Epithelial cell of prostate (primary cell): Measurements from ENCODE around the gene SCTR.

ENCODE experiments used
- DNase-seq: peaks from one replicate; pipeline ENCODE4 v3.0.0-alpha.2; 2011; ENCODE audit warnings: low read depth, low spot score
- H3K27ac ChIP-seq: fragments of 450-650 bp; 2 replicates; pipeline ENCODE4 v1.5.1; 2017; ENCODE audit warnings: mild to moderate bottlenecking

Gene SCTR

DNA sequence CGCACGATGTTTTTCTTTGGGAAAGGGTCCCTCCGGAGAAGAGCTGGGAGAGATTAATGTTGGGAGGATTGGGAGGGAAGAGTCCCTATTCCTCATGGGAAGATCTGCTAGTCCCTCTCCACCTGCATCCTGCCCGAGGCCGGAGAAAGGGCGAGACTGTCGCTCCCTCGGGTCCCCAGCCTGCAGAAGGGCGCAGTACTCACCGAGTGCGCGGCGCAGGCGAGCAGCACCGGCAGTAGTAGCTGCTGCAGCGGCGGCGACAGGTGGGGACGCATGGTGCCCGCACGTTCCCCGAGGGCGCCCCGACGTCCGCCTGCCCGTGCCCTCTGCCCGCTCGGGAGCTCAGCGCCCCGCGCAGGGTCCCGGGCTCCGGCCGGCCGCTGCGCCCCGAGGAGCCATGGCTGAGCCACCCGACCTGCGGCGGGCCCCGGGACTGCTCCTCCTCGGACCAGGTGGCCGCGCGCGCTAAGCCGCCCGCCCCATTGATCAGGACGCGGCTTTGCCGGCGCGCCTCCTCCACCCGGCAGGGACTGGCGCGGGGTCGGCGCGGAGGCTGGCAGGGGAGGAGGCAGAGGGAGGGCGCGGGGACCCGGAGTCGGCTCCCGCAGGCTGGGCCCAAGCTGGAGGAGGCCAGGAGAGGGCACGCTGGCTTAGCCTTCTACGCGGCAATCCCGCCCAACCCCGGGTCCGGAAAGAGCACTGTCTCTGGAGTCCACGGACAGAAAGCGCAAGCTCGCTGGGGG is at the start of gene SCTR:
Gene SCTR, minus strand, starts transcription at position 532 of the 743 bp plus-strand sequence. Its CDS starts 257 bp downstream, at position 275.
- no peak within 1 kb of the TSS for H3K27ac ChIP-seq
- DNase-seq = no peak

DNA sequence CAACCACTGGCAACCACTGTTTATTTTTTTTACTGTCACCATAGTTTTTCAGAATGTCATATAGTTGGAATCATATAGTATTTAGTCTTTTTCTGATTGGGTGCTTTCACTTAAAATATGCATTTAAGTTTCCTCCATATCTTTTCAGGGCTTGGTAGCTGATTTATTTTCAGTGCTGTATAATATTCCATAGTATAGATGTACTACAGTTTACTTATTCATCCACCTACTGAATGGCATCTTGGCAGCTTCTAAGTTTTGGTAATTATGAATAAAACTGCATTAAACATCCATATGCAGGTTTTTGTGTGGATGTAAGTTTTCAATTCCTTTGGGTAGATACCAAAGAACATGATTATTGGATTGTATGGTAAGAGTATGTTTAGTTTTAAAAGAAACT is 43.0 kb upstream of the SCTR start:
- no peak for DNase-seq
- no peak overlapping the region for H3K27ac ChIP-seq

DNA sequence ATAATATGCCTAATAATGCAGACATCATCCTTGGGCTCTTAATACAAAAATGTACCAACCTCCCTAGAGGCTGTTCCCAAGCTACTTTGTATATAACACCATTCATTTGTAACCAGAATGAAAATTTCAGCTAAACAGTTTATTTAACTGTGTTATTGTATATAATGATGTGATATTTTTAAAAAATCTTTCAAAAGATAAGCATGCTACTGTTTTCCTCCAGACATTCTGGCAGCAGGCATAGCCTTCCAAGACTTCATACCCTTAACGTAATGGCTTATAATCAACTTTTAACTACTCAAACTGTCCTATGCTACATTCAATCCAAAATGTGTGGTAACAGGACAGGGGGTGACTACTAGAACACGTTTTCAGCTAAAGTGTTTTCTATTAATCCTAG is 41.2 kb upstream of the SCTR start:
- no peak for DNase-seq
- no peak overlapping the region for H3K27ac ChIP-seq

DNA sequence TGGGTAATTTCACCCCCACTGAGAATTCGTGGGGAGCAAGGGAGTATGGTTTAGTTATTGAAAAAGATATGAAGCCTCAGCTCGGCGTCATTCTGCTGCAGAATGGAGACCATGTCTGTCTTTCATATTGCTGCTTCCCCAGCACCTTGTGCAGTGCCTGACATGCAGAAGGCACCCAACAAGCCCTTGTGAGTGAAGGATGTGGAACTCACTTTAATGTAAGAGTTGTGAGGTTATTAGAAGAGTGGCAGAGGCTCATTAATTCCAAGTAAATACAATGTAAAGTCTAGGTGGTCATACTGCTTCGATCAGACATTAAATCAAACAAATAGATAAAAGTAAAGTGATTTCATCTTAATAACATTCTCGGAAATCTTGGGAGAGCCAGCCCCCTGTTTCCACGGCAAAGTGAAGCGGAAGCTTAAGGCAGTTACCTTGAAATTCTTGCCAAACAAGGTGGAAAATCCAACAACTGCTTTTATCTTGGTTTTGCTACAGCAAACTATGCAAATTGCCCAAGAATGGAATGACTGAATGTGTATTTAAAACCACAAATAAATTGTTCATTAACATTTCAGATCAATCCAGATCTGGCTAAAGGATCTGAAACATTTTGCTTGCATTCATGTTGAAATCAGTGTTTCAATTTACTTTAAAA is 29.5 kb upstream of the SCTR start:
- no peak for DNase-seq
- no peak overlapping the region for H3K27ac ChIP-seq

DNA sequence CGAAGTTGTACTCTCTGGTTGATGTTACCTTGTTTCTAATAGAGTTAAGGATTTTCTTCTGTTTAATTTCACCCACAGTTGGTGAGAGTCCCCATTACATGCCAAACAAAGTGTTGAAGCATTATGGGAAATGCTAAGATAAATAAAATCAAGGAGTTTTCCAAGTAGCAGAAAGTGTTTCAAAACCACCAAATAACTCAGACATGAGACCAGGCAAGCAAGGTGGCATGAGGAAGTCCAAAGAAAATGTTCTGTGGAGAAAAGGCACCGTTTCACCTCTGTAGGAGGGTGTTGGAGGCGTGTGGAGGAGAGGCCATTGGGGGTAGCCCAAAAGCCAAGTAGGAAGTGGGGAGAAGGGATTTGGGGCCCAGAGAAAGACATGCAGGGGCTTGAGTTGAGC is 28.6 kb upstream of the SCTR start:
- no peak for DNase-seq
- no peak overlapping the region for H3K27ac ChIP-seq

DNA sequence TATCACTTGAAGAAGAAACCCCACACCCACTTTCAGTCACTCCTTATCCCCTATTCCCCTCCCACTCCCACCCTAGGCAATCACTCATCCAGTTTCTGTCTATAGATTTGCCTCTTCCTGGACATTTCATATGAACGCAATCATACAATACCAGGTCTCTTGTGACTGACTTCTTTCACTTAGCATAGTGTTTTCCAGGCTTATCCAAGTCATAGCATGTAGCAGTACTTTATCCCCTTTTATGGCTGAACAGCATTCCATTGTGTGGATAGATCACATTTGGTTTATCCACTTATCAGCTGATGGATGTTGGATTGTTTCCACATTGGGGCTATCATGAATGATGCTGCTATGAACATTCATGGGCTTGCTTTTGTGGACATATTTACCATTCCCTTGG is 26.6 kb upstream of the SCTR start:
- DNase-seq = no peak
- no peak overlapping the region for H3K27ac ChIP-seq

DNA sequence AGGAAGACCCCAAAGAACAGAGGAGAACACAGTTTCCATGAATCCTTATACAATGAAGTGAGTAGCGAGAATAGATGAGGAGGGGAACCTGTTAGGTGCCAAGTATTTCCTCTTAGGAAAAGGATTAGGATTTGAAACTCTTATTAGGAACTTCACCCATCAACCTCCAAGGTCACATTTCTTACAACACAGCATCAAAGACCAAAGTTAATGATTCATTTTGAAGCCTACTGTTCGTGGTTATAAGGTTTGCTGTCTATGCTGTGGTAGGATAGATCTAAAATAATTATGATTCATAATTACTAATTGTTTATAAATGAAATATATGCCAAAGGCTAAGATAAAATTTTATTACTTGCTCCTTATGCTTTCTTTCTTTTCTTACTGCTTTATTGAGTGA is 26.1 kb upstream of the SCTR start:
- no peak overlapping the region for H3K27ac ChIP-seq
- no peak for DNase-seq

DNA sequence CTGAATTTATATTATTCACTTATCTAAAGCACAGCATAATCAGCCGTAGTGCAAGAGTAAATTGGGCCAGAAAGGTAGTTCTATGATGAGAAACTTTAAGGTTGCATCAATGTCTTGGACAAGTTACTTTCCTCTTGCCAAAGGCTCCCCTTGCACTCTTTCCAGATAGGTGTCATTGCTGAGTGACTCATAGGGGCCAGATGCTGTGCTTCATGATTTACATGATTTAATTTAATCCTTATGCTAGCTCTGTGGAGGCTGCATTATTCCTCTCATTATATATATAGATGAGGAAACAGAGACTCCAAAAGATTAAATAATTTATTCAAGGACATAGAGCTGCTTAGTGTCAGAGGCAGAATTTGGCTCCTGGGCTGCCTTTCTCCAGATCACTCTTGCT is 25.0 kb upstream of the SCTR start:
- no peak overlapping the region for H3K27ac ChIP-seq
- DNase-seq = no peak

DNA sequence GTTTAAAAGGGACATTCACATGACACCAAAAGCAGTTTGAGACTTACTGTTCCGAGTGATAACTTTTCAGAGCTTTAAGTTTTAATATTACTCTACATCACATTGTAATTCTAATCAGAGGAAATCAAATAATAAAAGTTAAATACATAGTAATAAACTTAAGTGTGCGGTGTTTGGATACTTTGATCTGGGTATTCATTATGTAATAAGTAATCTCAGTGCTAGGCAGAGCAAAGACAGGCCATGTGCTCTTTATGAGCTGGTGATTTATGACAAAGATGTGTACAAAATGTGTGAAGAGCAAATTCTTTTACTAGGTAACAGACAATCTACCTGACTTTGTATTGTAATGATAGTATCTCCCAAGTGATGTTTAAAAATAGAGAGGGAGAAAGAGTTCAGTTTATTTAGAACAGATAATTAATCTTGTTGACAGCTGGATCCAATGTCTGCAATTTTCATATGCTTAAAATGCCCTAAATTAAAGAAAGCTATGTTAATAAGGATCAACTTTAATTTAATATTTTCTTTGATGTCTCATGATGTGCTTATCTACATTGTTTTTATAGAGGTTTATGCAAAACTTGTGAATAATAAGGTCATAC is 24.3 kb upstream of the SCTR start:
- H3K27ac ChIP-seq = no peak overlapping the region
- no peak for DNase-seq

DNA sequence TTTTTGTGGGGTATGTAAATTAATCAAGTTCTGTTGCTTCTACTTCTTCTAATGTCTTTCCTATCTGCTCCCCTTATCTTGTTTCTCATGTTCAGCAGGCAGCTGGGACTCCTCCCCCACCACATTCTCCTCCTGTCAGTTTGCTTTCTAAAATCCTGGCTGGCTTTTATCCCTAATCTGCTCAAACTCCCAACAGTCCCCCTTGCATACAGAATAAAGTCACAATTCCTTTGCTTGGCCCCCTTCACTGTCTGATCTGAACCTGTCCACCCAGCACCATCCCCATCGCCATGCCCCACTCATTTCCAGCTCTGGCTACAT is 22.1 kb upstream of the SCTR start:
- H3K27ac ChIP-seq = no peak overlapping the region
- no peak for DNase-seq

DNA sequence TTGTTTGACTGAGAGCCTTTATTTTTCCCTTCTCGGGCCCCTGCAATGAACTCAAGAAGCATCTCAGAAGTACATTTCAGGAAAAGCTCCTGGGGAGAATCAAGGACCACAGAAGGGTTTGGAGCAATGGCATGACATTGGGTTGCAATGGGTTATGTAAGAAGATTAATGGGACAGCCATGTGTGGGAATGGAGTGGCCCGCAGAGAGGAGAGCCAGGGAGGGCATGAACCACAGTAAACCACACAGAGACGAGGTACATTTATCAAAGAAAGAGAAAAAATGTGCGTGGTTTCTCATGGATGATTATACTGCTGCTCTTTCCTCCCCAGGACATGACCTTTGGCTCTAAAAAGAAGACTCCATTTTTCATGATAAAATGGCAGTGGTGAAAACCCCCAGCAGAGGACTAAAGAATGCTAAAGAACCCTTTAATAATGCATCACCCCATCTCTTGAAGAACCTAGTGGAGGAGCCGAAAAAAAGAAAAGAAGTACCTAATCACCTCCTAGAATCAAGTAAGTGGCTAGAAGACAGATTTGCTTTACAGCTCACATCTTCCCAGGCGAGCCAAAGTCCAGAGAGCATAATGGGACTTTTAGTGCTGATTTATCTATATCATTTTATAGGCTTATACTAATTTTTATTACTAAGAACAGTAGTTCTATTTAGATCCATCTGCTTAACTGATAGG is 21.6 kb upstream of the SCTR start:
- no peak for DNase-seq
- no peak overlapping the region for H3K27ac ChIP-seq

DNA sequence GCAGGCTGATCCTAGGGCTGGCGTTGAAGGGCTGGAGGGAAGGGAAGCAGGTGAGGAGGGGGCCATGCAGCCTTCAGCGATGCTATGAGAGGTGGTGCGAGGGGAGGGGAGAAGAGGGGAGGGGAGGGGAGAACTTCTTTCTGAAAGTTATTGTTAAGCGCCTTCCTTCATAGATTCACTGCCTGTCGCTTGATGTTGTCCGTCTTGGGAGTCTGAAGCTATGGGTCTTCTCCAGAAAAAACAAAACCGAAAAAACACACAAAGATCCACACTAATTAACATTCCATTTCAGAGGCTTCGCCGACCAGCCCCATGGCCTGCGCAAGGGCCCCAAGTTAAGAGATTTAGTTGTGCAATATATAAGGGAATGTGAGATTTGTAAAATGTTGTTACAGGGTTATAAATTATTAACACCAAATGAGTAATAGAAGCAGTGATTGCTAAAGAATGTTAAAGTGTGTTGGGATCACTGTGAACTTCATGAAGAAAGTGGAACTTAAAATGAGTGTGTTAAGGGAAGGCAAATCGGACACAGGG is 20.7 kb upstream of the SCTR start:
- no peak overlapping the region for H3K27ac ChIP-seq
- no peak for DNase-seq

DNA sequence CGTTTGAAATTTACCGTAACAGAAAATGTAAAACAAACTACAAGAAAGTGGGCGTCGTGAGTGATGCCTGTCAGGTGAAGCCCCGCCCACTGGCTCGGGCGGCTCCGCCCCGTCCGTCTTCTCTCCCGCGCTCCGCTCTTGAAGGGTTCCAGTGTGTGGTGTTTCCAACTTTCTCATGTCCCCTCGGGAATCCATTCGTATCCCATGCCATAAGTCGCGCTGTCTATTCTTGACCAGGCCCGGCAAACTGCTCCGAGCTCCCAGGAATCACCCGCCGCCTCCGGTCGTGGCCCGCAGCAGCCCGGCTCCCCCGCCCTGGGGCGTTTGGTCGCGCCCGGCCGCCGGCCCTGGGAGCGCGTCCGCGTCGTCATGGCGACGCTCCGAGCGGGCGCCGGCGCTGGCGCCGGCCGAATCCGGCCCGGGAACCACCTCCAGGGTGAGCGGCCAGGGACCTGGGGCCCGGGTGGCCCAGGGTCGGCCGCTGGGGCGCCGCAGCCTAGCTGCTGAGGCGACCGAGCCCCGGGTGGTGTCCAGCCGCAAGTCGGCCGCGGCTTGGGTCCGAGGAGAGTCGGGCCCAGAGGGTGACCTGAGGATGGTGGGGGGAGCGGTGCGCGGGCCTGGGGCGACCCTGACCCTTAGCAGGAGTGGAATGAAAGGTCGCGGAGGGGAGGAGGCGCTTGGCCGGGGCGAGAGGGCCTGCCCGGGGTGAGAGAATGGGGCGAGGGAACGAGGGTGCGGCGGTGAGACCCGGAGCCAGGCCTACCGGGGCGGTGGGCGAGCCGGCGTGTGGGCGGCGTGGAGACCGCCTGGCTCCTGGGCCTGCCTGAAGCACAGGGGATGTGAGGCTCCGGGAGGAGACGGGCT is 20.0 kb upstream of the SCTR start, which contains the start of gene CFAP221:
Gene CFAP221, plus strand, starts transcription at position 375 of the 864 bp plus-strand sequence. CDS start 1,683 bp downstream, outside the sequence.
- H3K27ac ChIP-seq = no peak within 1 kb of the TSS
- no peak for DNase-seq

DNA sequence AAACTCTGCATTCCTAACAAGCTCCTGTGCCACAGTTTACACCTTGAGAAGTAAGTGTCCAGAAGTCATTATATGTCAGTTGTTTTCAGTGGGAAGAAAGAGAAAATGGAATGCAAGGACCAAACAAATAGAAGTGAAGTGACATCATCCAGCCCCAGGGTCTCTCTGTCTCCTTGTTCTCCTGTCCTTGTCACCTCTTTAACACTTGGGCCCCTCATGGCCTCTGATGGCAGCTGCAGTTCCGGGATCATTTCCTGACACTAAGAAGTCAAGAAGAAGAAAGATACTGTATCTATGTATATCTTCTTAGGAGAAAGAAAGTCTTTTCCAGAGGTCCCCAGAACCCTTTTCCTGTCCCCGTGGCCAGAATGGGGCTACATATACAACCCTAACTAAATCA is 17.2 kb upstream of the SCTR start:
- no peak overlapping the region for H3K27ac ChIP-seq
- DNase-seq = no peak

DNA sequence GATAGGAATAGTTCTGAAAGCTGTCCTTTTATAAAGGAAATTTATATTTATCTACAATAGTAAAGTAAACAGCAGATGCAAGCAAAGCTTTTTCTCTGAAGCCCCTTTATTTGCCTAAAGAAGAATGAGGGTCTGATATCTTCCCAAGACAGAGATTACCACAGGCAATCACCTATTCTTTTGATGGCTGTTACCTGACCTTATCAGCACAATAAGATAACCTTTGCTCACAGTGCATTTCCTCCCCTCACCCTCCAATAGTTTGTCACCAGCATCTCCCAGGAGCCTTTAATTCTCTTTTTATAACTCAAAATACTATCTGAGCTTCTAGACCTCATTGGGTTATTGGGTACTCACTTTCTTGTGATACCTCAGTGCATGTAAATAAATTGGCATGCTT is 13.5 kb upstream of the SCTR start:
- no peak for DNase-seq
- no peak overlapping the region for H3K27ac ChIP-seq

DNA sequence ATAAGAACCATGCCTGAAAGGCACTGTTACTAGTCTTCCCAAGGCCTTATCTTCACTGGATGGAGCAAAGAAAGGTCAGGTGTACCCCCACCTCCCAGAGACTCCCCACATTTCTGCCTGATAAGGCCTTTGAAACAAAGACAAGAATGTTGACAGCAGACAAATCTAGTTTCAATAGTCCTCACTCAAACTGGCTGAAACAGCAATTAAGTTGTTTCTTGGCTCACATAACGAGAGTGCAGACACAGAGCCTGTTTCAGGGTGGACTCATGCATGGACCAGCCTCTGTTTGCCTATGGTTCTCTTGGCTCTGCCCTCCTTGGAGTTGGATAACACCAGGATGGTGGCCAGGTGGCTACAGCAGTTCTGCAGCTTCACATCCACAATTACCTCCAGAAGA is 12.4 kb upstream of the SCTR start:
- no peak for DNase-seq
- H3K27ac ChIP-seq = no peak overlapping the region

DNA sequence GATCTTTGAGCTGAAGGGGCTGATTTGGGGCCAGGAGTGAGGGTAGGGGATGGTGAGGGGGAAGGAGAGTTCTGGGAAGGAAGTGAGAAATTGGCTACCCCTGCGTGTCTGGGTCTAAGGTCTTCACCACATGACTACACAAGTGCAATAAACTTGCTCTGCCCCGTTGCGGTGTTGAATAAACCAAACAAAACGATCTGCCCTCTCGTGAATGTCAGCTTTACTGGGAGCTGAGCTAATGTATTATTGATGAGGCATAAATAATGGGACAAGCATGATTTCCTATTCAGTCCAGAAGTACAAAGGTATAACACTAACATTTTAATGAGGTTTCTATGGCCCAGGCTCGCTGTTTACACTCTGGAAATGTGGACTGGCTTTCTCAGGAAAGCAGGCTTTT is 11.9 kb upstream of the SCTR start:
- DNase-seq = no peak
- H3K27ac ChIP-seq = no peak overlapping the region

DNA sequence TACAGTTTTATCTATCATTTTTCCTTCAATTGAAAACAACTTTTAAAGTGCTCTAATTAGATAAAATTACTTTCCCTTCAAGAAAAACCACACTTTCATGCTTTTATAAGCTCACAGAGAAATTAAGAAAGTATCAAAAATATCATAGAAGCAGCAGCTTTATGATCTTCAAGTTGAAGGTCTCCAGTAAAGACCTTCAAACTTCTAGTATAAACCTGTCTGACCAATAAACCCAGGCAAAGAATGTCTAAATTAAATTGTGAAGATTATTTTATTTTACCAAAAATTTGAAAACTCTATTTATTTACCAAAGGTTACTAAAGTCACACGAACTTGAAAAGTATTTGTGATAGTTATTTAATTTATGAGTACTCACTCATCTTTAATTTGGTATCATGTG is 9.3 kb upstream of the SCTR start:
- no peak for DNase-seq
- no peak overlapping the region for H3K27ac ChIP-seq

DNA sequence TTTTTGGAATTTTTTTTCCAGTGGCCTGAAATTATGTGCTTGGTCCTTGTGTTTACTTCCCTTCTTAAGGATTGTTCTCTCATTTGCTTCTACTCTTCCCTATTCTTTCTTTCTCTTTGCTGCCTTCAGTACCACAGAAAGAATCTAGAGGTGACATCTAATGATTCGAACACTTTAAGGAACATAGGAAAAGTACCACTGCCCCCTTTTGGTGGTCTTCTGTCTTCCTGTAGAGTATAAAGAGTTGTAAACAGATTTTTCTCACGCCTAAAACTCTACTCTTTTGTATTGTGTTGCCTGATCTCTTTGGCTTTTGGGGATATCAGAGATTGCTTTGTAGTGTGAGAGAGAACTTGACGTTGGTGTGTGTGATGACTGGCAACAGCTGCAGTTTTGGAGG is 7.0 kb upstream of the SCTR start:
- H3K27ac ChIP-seq = no peak overlapping the region
- no peak for DNase-seq

DNA sequence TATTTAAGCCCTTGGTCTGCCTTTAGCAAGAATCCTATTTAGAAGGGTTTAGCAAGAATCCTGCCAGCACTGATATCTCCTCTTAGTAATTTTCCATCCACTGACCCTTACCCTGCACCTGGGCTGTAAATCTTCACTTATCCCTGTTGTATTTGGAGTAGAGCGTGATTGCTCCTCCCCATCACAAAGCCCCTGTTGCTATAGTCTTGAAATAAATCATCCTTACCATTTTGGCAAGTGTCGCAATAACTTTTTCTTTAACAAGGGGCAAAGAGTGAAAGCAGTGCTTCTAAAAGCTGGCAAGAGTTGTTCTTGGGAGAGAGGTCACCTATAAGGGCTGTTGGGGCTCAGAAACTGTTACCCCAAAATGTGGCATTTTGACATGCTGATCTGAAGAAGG is 3.7 kb upstream of the SCTR start:
- DNase-seq = no peak
- H3K27ac ChIP-seq = no peak overlapping the region
